ENCODE results near the gene INO80B.

DNA sequence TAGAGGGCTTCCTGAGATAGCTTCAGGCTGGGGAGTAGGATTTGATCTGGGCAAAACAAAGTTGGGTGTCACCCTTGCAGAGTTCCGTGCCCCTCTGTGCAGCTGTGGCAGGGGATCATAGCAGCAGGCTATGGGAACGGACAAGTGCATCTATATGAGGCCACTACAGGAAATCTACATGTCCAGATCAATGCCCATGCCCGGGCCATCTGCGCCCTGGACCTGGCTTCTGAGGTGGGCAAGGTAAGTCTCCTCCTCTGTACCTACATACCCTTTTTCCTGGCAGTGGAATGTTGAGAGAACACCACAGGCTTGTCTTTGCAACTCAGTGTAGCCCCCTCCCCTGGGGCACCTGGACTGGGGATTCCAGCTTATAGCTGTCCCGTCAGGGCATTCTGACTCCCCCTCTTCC lies 29.9 kb upstream of the INO80B start:
- TF ChIP-seq CTCF (IDR thresholded peaks at IDR 0.05; ENCODE audit: control extremely low read depth in 1 of 3, insufficient read depth in 1 of 3, low read depth in 1 of 3, low read length in 3 of 3) (no peak), EP300 (IDR thresholded peaks at IDR 0.05; ENCODE audit: borderline replicate concordance in 1 of 2, low read depth in 2 of 2, low read length in 2 of 2) (no peak), EZH2 (IDR thresholded peaks at IDR 0.05; ENCODE audit: low read depth, low read length, severe bottlenecking) (no peak)
